Measurements from ENCODE around the gene ASB3. TPM values are rescaled to one million over a fixed set of nuclear protein-coding genes. Genes with fewer than 3 reads are reported as not detected.

Gene ASB3
- total and polyA plus RNA-seq, 2 donors (not counting 3 experiments of a cell fraction or from before 2014, with no cell fraction given): 20.3 to 20.5 TPM

- Histone ChIP-seq H3K9ac (replicated peaks; ENCODE audit: extremely low read depth, insufficient read depth, low read length) (no peak overlapping the region), H2AFZ (ENCODE audit: low read depth, low read length) (no peak overlapping the region), H3K27me3 (ENCODE audit: control insufficient read depth in 2 of 2, insufficient read depth in 2 of 2, low read length in 2 of 2) (no peaks in the 10 kb centered on the region), H3K36me3 (ENCODE audit: control insufficient read depth in 2 of 2, extremely low read depth in 1 of 2, insufficient read depth in 2 of 2, low read length in 2 of 2) (no peaks in the 10 kb centered on the region), H3K4me2 (ENCODE audit: insufficient read depth, low read length) (no peak overlapping the region), H3K9me3 (replicated peaks; ENCODE audit: control insufficient read depth, insufficient read depth, low read length) (no peaks in the 10 kb centered on the region), H3K4me3 (replicated peaks in 1 of 3; ENCODE audit: insufficient read depth in 1 of 3, low read depth in 1 of 3, low read length in 3 of 3) (no peak overlapping the region), H3K9me1 (replicated peaks; ENCODE audit: control insufficient read depth, extremely low read depth, insufficient read depth, low read length) (no peaks in the 10 kb centered on the region), H4K20me1 (replicated peaks; ENCODE audit: control insufficient read depth, extremely low read depth, insufficient read depth, low read length) (no peaks in the 10 kb centered on the region), H3K79me2 (ENCODE audit: control insufficient read depth, insufficient read depth, low read length) (no peaks in the 10 kb centered on the region), H3K4me1 (ENCODE audit: control insufficient read depth, extremely low read depth, insufficient read depth, low read length) (no peaks in the 10 kb centered on the region), H3K27ac (ENCODE audit: insufficient read depth, low read depth, low read length) (no peak overlapping the region)
- intact Hi-C loops (cut with micrococcal nuclease) (no loop called here), dilution Hi-C loops (cut with MboI; ENCODE audit: extremely low pct_ligation_motif_present, low sequenced_read_pairs) (no loop called here)
- DNase-seq (ENCODE audit: low read depth, low spot score) (no peak), FAIRE-seq (no peak)
- no TSS peak for BruUV-seq (replicated peaks)
- ChIA-PET POLR2A (no interaction called here), CTCF (no interaction called here)
- TF ChIP-seq EZH2 (IDR thresholded peaks at IDR 0.05; ENCODE audit: borderline replicate concordance, low read depth, low read length, severe bottlenecking): no peak
- no peak for TF ChIP-seq POLR2A (IDR thresholded peaks at IDR 0.05; ENCODE audit: low read depth, low read length)
- TF ChIP-seq MYC (IDR thresholded peaks at IDR 0.05; ENCODE audit: low read depth, low read length): no peak
- no peak for TF ChIP-seq JUN (IDR thresholded peaks at IDR 0.05; ENCODE audit: borderline replicate concordance, insufficient read depth, insufficient read length, low read depth)
- TF ChIP-seq GATA2 (IDR thresholded peaks at IDR 0.05; ENCODE audit: insufficient read depth, insufficient read length, low read depth, low read length): no peak
- TF ChIP-seq CTCF (IDR thresholded peaks at IDR 0.05; ENCODE audit: extremely low read depth in 1 of 2, insufficient read depth in 1 of 2, low read depth in 1 of 2, low read length in 2 of 2): no peak
- TF ChIP-seq FOS (IDR thresholded peaks at IDR 0.05; ENCODE audit: borderline replicate concordance, insufficient read depth, low read length): no peak
- TF ChIP-seq POLR2AphosphoS5 (IDR thresholded peaks at IDR 0.05; ENCODE audit: insufficient read depth, low read depth, low read length): no peak
- no peak for TF ChIP-seq MAX (IDR thresholded peaks at IDR 0.05; ENCODE audit: insufficient read depth, insufficient read length)
Measured at GRCh38 chr2:53632714-53633113, 154.0 kb downstream of the ASB3 start.

Measured in endothelial cell of umbilical vein (primary cell).